K562 (cell line): ENCODE data around the gene NRXN3. TPM values are rescaled to one million over a fixed set of nuclear protein-coding genes. Genes with fewer than 3 reads are reported as not detected.

Experiments
- CSDE1 ChIP-seq, 2 experiments: fragments of 450-650 bp; IDR thresholded peaks; 2 replicates each; pipeline ENCODE4 v1.6.1; 2016; ENCODE audit warnings: mild to moderate bottlenecking in 1 of 2
- IFI16 ChIP-seq: fragments of 250-450 bp; sonication (Bioruptor Pico); IDR thresholded peaks from 2 replicates; pipeline ENCODE4 v2.1.2; 2022; ENCODE audit warnings: mild to moderate bottlenecking, inconsistent platforms
- NFIC ChIP-seq: fragments of 450-650 bp; IDR thresholded peaks from 2 replicates; pipeline ENCODE4 v1.6.1; 2017; ENCODE audit warnings: mild to moderate bottlenecking, inconsistent platforms
- NFXL1 ChIP-seq: fragments of 450-650 bp; formaldehyde crosslinking; IDR thresholded peaks from 2 replicates; pipeline ENCODE4 v1.4.0; 2021; ENCODE audit warnings: mild to moderate bottlenecking
- PHF20 ChIP-seq: fragments of 450-650 bp; IDR thresholded peaks from 2 replicates; pipeline ENCODE4 v1.6.1; 2018; ENCODE audit not compliant: partially characterized antibody
- PURB ChIP-seq: sonication (generic); formaldehyde crosslinking; IDR thresholded peaks from 2 replicates; pipeline ENCODE4 v1.9.0; 2021; ENCODE audit warnings: low read depth, mild to moderate bottlenecking, missing genetic modification reagents
- SAP30 ChIP-seq: fragments of 200-600 bp; sonication (generic); IDR thresholded peaks from 2 replicates; pipeline ENCODE4 v1.6.1; 2012; ENCODE audit warnings: borderline replicate concordance, low read depth, mild to moderate bottlenecking, moderate library complexity, low read length, control low read depth, inconsistent platforms; ENCODE audit not compliant: insufficient read depth, poor library complexity, severe bottlenecking
- ZEB2 ChIP-seq: fragments of 450-650 bp; IDR thresholded peaks from 2 replicates; pipeline ENCODE4 v1.6.1; 2016
- polyA plus RNA-seq, 8 experiments: library from polyadenylated mRNA; depleted of rRNA in 4 of 8; stranded (reverse) in 5 of 8; unstranded in 3 of 8; fragments of >200 nt; fragmentation: Nextera tagmentation in 2 of 8; fragmentation: Illumina TruSeq in 1 of 8; extraction: Ambion mirVana in 2 of 8; extraction: Trizol in 1 of 8; gene quantifications; 2 replicates each; pipeline versions ENCODE4 v1.2.1 to v1.2.3, GENCODE V29; 2011 to 2014; ENCODE audit warnings: inconsistent platforms in 1 of 8, missing spikeins in 1 of 8
- total RNA-seq, 7 experiments: library from RNA; depleted of rRNA in 6 of 7; stranded (reverse); fragments of >200 nt in 6 of 7; fragmentation: Illumina TruSeq in 2 of 7; extraction: Trizol in 2 of 7; gene quantifications; 2 replicates each; pipeline versions ENCODE4 v1.2.1 to v1.2.3, GENCODE V29; 2011 to 2021; ENCODE audit warnings: low replicate concordance in 1 of 7
- TF ChIP-seq, protein P1 (sequence below): sonication (generic); formaldehyde crosslinking; IDR thresholded peaks from 2 replicates; pipeline ENCODE4 v1.8.0; 2023; ENCODE audit warnings: missing genetic modification reagents, mild to moderate bottlenecking, borderline replicate concordance
- TF ChIP-seq, protein P2 (sequence below), 2 experiments: IDR thresholded peaks in 1 of 2; conservative IDR thresholded peaks in 1 of 2; 2 replicates each; pipeline ENCODE4 v1.6.1; 2016; ENCODE audit warnings: low read depth in 2 of 2, mild to moderate bottlenecking in 1 of 2, missing compliant biosample characterization in 1 of 2, missing genetic modification characterization in 1 of 2, moderate library complexity in 1 of 2

NRXN3 gene
- total and polyA plus RNA-seq, 9 of the 15 experiments (the other 6 are each of a cell fraction or from before 2014, with no cell fraction given) = 0.09 TPM; not detected in 8

DNA sequence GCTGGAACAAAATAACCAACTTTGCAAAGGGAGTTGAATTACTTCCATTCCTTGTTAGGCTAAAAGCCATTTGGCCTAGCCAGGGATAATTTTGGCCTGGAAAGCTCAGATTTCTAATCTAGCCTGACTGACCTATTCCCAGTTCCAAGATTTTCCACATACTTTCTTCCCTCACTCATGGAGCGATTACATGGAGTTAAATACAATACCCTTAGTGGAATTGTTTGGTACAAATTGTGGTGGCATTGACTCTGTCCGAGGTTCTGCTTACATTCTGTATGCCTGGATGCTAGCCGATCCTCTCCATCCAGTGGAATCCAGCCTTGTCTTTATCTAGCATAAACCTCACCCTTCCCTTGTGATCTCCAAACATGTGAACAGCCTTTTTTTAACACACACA, 1076.0 kb downstream of the NRXN3 start (continued):
- TF ChIP-seq, protein P1, sequence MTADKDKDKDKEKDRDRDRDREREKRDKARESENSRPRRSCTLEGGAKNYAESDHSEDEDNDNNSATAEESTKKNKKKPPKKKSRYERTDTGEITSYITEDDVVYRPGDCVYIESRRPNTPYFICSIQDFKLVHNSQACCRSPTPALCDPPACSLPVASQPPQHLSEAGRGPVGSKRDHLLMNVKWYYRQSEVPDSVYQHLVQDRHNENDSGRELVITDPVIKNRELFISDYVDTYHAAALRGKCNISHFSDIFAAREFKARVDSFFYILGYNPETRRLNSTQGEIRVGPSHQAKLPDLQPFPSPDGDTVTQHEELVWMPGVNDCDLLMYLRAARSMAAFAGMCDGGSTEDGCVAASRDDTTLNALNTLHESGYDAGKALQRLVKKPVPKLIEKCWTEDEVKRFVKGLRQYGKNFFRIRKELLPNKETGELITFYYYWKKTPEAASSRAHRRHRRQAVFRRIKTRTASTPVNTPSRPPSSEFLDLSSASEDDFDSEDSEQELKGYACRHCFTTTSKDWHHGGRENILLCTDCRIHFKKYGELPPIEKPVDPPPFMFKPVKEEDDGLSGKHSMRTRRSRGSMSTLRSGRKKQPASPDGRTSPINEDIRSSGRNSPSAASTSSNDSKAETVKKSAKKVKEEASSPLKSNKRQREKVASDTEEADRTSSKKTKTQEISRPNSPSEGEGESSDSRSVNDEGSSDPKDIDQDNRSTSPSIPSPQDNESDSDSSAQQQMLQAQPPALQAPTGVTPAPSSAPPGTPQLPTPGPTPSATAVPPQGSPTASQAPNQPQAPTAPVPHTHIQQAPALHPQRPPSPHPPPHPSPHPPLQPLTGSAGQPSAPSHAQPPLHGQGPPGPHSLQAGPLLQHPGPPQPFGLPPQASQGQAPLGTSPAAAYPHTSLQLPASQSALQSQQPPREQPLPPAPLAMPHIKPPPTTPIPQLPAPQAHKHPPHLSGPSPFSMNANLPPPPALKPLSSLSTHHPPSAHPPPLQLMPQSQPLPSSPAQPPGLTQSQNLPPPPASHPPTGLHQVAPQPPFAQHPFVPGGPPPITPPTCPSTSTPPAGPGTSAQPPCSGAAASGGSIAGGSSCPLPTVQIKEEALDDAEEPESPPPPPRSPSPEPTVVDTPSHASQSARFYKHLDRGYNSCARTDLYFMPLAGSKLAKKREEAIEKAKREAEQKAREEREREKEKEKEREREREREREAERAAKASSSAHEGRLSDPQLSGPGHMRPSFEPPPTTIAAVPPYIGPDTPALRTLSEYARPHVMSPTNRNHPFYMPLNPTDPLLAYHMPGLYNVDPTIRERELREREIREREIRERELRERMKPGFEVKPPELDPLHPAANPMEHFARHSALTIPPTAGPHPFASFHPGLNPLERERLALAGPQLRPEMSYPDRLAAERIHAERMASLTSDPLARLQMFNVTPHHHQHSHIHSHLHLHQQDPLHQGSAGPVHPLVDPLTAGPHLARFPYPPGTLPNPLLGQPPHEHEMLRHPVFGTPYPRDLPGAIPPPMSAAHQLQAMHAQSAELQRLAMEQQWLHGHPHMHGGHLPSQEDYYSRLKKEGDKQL (CRISPR knock-in tag) = no peak
- TF ChIP-seq CSDE1 (IDR thresholded peaks at IDR 0.05) (no peak), NFIC (no peak), ZEB2 (no peak), SAP30 (no peak), NFXL1 (CRISPR knock-in tag) (no peak), PHF20 (no peak), PURB (no peak), IFI16 (CRISPR knock-in tag) (no peak)
- TF ChIP-seq, protein P2, sequence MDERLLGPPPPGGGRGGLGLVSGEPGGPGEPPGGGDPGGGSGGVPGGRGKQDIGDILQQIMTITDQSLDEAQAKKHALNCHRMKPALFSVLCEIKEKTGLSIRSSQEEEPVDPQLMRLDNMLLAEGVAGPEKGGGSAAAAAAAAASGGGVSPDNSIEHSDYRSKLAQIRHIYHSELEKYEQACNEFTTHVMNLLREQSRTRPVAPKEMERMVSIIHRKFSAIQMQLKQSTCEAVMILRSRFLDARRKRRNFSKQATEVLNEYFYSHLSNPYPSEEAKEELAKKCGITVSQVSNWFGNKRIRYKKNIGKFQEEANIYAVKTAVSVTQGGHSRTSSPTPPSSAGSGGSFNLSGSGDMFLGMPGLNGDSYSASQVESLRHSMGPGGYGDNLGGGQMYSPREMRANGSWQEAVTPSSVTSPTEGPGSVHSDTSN (CRISPR knock-in tag; IDR thresholded peaks at IDR 0.05; ENCODE audit: low read depth) = no peak
- TF ChIP-seq, protein P2 (tag; conservative IDR thresholded peaks at IDR 0.05; ENCODE audit: low read depth) = no peak
